GM21360 (cell line): ENCODE data around the gene PLA2G4E.

Source experiments
- ATAC-seq: cut with Tn5 transposase; IDR thresholded peaks from one replicate; pipeline ENCODE4 v1.9.1; 2021; ENCODE audit warnings: mild to moderate bottlenecking, moderate library complexity; ENCODE audit not compliant: unreplicated experiment

Gene PLA2G4E

DNA sequence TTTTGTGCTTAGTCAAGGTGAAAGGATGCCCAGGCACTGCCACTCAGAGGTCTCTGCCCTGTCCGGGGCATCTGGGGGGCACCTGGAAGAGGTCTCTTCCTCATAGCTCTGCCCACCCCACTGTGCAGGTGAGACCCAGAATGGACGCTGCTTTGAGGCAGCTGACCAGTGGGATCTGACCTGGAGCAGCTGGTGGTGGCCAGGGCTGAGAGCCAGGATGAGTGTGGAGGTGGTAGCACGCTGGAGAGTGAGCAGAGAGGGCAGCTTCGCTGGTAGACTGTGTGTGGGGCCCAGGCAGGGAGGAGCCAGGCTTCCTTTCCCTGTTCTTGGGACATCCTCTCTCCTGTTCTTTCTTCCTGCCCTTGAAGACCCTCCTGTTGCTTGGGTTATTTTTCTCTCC is 32.2 kb upstream of the PLA2G4E start:
- no peak for ATAC-seq

- ATAC-seq = no peak
These were observed 29.8 kb upstream of the PLA2G4E start for GRCh38 chr15:42050484-42051255.

DNA sequence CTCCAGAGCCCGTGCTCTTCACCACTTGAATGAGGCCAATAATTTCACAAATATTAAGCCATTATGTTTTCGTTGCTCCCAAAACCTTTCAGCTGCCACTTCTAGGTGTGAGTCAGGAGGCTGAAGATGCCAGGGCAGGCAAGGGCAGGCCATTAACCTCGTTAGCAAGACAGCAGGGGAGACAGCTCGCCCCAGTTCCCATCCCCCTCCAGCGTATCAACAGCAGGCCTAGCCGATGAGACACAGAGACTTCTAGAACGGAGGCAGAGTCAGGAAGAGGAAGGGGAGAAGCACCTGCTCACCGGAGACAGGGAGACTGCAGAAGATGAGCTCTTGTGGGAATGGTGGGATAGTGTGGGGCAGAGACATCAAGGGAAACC is 28.0 kb upstream of the PLA2G4E start:
- no peak for ATAC-seq

DNA sequence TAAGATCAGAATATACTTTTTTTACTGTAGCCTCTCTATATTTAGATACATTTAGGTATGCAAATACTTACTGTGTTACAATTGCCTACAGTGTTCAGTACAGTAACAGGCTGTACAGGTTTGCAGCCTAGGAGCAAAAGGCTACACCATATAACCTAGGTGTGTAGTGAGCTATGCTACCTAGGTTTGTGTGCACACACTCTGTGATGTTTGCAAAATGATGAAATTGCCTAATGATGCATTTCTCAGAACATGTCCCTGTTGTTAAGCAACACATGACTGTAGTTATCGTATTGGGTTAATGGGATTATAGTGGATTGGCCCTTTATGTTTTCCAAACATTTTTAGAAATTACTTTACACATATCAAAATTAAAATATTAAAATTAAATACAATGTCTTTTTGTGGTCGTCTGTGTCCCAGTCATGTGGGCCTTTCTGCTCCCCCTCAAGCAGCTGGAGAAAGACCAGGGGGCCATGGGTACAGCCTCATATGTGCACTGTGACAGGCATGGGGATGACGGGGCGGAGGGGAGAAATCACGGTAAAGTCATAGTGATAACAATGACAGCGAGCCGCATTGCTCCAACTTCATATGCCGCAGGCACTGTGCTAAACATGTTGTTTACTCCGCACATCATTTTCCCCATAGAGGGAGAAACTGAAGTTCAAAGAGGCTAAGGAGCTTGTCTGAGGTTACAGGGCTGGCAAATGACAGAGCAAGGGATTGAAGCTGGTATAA is 27.4 kb upstream of the PLA2G4E start:
- no peak for ATAC-seq

DNA sequence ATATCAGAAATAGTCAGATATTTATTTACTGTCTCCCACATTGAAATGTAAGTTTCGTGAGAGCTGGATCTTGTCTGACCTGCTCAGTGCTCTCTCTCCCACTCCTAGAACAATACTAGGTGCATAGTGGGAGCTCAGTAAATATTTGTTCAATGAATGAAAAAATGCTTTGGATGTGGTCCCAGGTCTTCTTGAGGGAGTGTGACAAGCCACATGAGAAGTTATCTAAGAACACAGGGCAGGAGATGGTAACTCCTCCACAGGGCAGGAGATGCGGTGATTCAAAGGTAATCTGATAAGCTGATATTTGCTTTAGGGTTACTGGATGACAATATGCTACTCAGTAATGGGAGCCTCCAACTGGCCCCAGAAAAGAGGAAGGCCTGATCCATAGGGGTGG is 25.8 kb upstream of the PLA2G4E start:
- no peak for ATAC-seq

GRCh38 chr15:42045211-42045615 is 24.4 kb upstream of the PLA2G4E start:
- ATAC-seq = no peak

DNA sequence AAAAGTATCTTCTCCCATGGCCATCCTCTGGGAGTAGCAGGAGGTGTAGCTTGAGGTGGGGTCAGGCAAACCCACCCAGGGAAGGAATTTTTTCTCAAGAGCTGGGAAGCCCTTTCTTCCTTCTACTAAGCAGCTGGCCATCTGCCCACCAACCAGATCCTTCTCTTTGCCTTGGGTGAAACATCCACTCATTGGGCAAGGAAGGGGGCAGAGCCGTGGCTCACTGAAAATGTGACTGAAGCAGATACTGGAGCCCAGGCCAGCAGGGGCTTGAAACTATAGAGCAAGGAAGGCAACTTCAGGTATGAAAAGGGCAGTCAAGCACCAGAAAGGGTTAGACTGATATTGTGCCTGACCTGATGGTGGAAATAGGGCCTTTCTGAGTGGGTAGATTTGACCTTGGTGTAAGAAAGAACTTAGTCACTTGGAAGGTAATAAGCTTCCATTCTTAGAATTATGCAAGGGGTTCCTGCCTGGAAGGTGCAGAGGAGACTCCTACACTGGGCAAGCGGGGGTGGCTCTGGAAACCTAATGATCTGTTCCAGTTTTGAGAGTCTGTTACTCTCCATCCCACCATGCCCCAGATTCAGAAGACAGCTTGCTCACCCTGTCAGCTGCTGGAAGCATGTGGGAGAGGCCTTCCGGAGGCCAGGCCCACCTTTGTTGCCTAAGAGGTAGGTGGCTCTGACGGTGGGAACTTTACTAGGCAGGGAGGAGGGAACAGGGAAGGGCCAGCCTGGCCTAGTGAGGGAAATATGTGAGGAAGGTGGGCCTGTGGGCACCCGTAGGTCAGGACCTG is 22.0 kb upstream of the PLA2G4E start:
- no peak for ATAC-seq

DNA sequence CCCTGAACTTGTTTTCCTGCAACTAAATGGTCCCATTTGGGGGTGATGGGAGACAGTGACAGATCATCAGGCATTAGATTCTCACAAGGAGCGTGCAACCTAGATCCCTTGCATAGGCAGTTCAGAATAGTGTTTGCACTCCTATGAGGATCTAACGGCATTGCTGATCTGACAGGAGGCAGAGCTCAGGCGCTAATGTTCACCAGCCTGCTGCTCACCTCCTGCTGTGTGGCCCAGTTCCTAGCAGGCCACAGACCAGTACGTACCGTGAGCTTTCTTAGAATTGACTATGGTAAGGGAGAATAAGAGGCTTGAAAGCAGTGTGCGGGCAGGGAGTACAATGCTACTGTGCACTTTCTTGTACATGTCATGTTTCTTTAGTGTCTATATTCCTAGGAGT is 17.6 kb upstream of the PLA2G4E start:
- ATAC-seq = no peak

DNA sequence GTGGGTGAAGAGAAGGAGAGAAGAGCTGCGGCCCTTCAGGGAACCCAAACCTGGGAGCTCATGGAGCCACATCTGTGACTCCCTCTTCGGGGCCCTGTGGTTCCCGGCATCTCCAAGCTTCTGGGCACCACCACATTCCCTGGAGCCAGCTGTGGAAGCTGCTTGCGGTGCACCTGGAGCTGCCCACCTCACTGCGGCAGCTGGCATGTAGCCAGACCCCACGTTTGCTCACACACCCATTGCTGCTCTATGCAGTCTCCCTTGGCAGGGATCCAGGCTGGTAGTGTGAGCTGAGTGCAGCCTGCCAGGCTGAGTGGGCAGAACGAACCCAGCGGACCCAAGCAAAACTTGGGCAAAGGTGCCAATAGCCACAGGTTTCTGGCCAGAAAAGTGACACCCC is 16.8 kb upstream of the PLA2G4E start:
- no peak for ATAC-seq

- ATAC-seq = no peak
These were observed 16.1 kb upstream of the PLA2G4E start for GRCh38 chr15:42036966-42037365.

GRCh38 chr15:42036112-42036905 is 15.5 kb upstream of the PLA2G4E start:
- no peak for ATAC-seq

- ATAC-seq = no peak
These were observed 14.6 kb upstream of the PLA2G4E start for GRCh38 chr15:42035435-42035761.

GRCh38 chr15:42034628-42035434 is 14.0 kb upstream of the PLA2G4E start:
- no peak for ATAC-seq

- ATAC-seq = no peak
These were observed 12.5 kb upstream of the PLA2G4E start for GRCh38 chr15:42033214-42033873.

GRCh38 chr15:42032376-42033213 is 11.8 kb upstream of the PLA2G4E start:
- ATAC-seq = no peak

- no peak for ATAC-seq
These were observed 10.5 kb upstream of the PLA2G4E start for GRCh38 chr15:42031198-42031915.

DNA sequence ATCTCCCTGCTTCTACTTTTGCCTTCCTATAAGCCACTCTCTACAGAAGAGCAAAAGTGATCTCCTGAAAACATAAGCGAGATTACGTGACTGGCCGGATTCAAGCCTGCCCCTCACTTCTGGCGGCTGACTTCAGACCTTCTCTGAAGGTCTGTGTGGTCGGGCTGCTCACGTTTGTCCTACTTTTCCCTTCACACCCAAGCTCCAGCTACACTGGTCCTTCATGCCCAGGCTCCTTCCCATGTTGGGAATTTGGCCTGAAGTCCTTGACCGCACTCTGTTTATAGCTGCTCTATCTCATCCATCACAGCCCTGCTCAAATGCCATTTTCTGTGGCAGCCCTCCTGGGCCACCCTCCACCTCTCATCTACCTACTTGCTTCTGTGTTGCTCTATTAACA is 6.7 kb upstream of the PLA2G4E start:
- no peak for ATAC-seq

DNA sequence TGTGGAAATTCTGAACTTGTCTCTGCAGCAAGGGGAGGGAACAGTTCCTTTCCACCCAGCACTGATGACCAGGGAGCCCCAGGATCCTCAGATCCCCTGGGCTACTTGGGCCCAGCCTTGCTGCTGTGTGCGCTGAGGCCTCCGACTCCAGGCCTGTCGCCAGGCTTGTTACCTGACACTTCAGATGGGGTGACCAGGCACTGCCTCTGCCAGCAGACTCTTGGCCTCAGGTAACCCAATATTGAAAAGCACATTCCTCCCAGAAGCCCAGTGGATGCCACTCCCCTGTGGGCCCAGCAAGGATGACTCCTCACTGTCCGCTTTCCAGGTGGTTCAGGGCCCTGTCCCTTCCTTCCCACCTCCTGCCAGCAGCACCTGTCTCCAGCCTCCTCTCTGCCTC is 3.5 kb upstream of the PLA2G4E start:
- no peak for ATAC-seq
